ENCODE data around the gene PRDX5.

The PRDX5 gene

DNA sequence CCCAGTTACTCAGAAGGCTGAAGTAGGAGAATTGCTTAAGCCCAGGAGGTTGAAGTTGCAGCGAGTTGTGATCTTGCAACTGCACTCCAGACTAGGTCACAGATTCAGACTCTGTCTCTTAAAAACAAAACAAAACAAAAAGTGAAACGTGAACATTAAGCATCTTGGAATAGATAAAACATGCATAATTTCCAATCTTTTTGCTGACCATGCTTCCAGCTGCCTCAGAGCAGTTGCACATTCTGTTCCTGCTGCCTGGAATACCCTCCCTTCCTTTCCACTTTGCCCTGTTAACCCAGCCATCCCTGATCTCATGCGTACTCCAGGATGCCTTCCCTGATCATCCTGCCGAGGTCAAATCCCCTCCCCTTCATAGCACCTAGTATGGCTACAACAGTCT lies 21.4 kb downstream of the PRDX5 start:
- in situ Hi-C loops (cut with HindIII; ENCODE audit: low pct_ligation_motif_present, low pct_unique_long_range_greater_than_20kb, low sequenced_read_pairs): no loop called here
- no peak for DNase-seq

DNA sequence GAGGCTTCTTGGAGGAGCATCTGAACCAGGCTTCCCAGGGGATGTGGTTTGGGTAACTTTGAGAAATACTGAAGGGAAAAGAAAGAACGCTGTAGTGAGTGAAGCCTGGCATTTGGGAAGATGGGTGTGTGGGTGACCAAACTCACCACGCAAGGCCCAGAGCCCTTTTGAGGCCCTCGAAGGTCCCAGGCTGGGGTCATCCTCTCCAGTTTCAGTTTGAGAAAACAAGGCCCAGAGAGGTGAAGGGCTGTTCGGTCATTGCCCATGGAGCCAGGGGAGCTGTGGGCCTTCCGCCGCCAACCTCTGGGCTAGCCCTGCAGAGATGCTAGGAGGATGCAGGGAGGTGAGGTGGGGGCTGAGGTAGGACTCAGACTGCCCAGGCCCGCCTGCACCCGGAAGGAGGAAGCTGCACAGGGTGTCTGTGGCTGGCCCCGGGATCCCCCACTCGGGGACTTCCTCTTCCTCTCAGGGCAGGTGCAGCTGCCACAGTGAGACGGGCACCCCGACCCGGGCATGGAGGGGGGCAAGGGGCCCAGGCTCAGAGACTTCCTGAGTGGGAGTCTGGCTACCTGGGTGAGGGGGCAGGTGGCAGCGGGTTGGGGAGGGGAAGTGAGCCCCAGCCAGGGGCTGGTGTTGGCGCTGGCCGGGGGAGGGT lies 22.0 kb downstream of the PRDX5 start, which contains the start of gene CCDC88B:
CCDC88B (plus strand) TSS at position 451 of the 655 bp plus-strand sequence; CDS start at position 514, 63 bp downstream.
- in situ Hi-C loops (cut with HindIII; ENCODE audit: low pct_ligation_motif_present, low pct_unique_long_range_greater_than_20kb, low sequenced_read_pairs): no loop called here
- no peak for DNase-seq

DNA sequence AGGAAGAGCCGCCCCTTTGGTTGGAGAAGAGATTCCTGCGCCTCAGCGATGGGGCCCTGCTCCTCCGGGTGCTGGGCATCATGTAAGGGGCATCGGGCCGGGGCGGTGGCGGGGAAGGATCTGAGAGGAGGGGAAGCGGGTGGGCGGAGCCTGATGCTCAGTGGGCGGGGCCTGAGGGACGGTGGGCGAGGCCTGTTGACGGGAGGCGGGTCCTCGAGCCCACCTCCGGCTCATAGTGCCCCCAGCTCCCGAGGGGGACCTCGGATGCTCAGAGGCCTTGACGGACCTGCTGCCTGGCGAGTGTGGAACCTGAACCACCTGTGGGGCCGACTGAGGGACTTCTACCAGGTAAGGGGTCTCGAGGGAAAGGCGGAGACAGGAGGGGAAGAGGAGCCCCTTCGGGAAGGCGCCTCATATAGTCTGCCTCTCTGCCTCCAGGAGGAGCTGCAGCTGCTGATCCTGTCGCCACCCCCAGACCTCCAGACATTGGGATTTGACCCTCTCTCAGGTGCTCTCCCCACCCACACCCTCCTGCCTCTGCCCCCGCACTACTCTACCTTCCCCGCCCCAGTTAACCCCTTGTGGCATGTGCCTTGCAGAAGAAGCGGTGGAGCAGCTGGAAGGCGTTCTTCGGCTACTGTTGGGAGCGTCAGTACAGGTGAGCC lies 22.9 kb downstream of the PRDX5 start:
- DNase-seq: no peak
- in situ Hi-C loops (cut with HindIII; ENCODE audit: low pct_ligation_motif_present, low pct_unique_long_range_greater_than_20kb, low sequenced_read_pairs): no loop called here

DNA sequence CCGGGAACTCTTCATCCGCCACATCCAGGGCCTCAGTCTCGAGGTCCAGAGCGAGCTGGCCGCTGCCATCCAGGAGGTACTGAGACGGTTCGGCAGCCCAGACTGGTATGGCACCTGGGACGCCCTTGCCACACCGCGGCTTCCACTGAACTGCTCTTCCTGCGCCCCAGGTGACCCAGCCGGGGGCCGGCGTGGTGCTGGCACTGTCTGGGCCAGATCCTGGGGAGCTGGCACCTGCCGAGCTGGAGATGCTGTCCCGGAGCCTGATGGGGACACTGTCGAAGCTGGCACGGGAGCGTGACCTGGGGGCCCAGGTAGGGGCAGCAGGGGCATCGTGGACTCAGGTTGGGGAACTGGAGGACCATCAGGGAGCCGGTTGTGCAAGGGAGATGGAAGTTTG lies 23.5 kb downstream of the PRDX5 start:
- no peak for DNase-seq
- in situ Hi-C loops (cut with HindIII; ENCODE audit: low pct_ligation_motif_present, low pct_unique_long_range_greater_than_20kb, low sequenced_read_pairs): no loop called here

DNA sequence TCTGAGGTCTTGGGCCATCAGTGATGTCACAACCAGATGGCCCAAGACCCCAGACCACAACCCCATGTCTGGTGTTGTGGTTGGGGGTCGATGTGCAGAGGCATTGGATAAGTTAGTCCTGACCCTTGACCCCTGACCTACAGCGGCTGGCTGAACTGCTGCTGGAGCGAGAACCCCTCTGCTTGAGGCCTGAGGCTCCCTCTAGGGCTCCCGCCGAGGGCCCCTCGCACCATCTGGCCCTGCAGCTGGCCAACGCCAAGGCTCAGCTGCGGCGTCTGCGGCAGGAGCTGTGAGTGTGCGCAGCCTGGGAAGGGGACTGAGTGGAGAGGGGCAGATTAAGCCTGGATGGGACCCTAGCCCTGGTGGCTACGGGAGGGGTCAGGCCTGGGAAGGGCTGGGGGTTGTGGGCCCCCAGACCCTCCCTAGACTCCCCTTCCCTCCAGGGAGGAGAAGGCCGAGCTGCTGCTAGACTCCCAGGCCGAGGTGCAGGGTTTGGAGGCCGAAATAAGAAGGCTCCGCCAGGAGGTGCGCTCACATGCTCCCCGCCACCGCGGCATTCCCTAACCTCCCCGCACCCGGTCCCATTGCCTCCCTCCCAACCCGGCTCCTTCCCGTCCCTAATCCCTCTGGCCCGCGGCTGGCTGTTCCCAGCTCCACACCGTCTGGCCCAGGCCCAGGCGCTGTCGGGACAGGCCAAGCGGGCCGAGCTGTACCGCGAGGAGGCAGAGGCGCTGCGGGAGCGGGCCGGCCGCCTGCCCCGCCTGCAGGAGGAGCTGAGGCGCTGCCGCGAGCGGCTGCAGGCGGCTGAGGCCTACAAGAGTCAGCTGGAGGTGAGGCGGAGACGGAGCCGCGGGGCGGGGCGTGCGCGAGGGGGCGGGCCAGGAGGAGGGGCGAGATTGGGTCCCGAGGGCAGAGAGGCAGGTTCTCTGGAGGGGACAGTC lies 24.2 kb downstream of the PRDX5 start:
- peak; percentile 85 for DNase-seq
- in situ Hi-C loops (cut with HindIII; ENCODE audit: low pct_ligation_motif_present, low pct_unique_long_range_greater_than_20kb, low sequenced_read_pairs): no loop called here

DNA sequence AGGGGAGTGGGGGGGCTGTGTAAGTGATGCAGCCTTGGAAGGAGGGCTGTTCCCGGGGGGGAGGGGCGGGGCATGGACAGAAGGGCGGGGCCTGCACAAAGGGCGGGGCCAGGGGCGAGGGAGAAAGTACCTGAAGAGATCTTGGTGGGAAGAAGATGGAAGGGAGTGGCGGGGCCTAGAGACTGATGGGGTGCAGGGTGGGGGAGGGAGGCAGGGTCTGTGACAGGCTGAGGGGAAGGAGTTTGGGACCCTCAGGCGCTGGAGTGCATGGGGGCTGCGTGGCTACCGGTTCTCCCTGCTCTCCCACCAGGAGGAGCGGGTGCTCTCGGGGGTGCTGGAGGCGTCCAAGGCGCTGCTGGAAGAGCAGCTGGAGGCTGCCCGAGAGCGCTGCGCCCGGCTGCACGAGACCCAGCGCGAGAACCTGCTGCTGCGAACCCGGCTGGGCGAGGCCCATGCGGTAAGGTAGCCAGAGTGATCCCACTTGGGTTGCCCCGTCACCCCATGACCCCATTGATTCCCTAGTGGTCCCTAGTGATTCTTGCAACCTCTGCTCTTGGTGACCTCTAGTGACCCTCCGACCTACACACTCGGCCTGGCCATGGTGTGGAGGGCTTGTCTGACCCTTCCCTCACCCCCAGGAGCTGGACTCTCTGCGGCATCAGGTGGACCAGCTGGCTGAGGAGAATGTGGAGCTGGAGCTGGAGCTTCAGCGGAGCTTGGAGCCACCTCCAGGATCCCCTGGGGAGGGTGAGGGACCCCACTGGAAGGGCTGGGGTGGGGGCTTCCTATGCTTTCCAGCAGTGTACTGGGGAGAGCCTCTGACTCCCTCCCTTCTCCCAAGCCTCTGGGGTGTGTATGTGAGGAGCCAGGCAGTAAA lies 25.2 kb downstream of the PRDX5 start:
- in situ Hi-C loops (cut with HindIII; ENCODE audit: low pct_ligation_motif_present, low pct_unique_long_range_greater_than_20kb, low sequenced_read_pairs): no loop called here
- DNase-seq: no peak

DNA sequence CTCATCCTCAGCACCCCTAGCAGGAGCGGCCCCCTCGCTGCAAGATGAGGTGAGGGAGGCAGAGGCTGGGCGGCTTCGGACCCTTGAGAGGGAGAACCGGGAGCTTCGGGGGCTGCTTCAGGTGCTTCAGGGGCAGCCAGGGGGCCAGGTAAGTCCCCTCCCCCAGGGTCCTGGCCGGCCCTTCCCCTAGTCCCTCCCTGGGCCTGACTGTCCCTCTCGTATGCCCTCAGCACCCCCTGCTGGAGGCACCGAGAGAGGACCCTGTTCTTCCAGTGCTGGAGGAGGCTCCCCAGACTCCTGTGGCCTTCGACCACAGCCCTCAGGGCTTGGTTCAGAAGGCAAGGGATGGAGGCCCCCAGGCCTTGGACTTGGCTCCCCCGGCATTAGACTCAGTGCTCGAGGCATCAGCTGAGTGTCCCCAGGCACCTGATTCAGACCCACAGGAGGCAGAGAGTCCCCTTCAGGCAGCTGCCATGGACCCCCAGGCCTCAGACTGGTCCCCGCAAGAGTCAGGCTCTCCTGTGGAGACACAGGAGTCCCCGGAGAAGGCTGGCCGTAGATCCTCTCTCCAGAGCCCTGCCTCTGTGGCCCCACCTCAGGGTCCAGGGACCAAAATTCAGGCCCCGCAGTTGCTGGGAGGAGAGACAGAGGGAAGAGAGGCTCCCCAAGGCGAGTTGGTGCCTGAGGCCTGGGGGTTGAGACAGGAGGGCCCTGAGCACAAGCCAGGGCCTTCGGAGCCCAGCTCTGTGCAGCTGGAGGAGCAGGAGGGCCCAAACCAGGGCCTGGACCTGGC lies 26.0 kb downstream of the PRDX5 start:
- DNase-seq: peak; percentile 39
- in situ Hi-C loops (cut with HindIII; ENCODE audit: low pct_ligation_motif_present, low pct_unique_long_range_greater_than_20kb, low sequenced_read_pairs): no loop called here

DNA sequence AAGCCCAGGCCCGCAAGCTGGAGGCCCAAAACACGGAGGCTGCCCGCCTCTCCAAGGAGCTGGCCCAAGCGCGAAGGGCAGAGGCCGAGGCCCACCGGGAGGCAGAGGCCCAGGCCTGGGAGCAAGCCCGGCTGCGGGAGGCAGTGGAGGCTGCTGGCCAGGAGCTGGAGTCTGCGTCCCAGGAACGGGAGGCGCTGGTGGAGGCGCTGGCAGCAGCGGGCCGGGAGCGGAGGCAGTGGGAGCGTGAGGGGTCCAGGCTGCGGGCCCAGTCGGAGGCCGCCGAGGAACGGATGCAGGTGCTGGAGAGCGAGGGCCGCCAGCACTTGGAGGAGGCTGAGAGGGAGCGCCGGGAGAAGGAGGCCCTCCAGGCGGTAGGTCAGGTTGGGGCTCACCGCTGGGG lies 26.9 kb downstream of the PRDX5 start:
- no peak for DNase-seq
- in situ Hi-C loops (cut with HindIII; ENCODE audit: low pct_ligation_motif_present, low pct_unique_long_range_greater_than_20kb, low sequenced_read_pairs): no loop called here

DNA sequence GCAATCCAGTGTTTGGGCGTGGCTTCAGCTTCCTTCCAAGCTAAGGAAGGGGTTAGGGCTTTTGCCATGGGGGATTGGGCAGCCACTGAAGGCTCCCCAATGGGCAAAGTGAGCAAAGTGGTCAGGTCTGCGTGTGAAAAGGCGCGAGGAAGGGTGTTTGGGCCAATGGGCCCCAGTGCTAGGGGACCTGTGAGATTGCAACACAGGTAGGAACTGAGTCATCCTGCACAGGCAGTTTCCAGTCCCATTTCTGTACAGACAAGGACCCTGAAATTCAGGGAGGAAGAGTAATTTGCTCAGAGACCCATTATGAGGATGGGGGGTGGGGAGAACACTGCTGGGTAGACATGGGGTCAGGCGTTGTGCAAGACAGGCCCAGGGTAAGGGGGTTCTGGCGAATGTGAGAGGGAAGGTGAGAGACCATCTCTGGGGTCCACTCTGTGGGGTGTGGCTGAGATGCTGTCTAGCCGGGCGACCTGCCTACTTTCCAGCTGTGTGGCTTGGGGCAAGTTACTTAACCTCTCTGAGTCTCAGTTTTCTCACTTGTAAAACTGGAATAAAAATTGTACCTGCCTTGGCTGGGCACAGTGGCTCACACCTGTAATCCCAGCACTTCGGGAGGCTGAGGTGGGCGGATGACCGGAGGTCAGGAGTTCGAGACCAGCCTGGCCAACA lies 29.4 kb downstream of the PRDX5 start:
- in situ Hi-C loops (cut with HindIII; ENCODE audit: low pct_ligation_motif_present, low pct_unique_long_range_greater_than_20kb, low sequenced_read_pairs): no loop called here
- no peak for DNase-seq

DNA sequence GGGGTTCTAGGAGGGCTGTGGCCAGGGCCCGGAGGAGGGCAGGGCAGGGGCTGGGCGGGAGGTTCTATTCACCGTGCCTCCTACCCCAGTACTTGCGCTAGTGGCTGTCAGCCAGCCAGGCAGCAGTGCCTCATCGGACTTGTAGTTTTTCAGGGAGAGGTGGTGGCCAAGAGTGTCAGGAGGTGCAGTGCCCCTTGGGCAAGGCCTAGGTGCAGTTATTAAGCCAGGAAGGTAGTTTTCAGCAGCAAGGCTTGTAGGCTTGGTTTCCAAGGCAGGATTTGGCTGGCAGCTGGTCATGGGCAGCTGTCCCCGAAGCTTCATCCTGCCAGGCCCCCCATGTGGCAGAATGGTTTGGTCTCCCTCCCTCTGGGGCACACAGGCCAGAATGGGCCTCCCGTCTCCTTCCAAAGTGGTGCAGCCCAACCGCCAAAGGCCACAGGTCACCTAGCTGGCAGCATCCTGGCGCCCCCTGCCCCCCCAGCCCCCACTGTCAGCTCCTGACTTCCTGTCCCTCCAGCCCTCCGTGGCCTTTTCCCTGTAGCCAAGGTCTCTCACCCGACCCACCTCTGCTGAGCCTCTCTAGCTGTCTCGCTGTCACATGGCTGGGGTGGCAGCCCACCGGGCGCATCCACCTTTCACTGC lies 30.6 kb downstream of the PRDX5 start:
- DNase-seq: no peak
- in situ Hi-C loops (cut with HindIII; ENCODE audit: low pct_ligation_motif_present, low pct_unique_long_range_greater_than_20kb, low sequenced_read_pairs): no loop called here

DNA sequence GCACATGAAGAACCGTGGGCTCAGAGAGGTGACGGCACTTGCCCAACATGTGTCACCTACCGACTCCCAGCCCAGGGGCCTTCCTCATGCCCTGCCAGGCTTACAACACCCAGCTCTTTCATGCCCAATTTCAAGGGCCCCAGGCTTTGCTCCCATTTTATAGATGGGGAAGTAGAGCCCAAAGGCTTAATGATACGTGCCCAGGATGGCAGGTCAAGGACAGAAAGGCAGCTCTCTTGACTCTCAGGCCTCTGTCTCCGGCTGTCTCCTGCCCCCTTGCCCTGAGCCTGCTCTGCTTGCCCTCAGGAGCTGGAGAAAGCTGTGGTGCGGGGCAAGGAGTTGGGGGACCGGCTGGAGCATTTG lies 31.1 kb downstream of the PRDX5 start:
- in situ Hi-C loops (cut with HindIII; ENCODE audit: low pct_ligation_motif_present, low pct_unique_long_range_greater_than_20kb, low sequenced_read_pairs): no loop called here
- no peak for DNase-seq

DNA sequence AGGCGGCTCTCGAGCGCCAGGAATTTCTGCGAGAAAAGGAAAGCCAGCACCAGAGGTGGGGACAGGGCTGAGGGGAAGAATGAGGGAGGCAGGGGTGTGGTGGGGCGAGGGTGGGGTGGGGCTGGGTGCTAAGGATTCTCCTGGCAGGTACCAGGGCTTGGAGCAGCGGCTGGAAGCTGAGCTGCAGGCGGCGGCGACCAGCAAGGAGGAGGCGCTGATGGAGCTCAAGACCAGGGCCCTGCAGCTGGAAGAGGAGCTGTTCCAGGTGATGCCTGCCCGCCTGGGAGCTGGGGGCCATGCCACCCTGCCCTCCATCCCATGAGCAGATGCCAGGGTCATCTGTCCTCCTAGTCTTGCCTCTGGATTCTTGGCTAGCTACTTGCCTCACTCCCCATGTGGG lies 31.5 kb downstream of the PRDX5 start:
- in situ Hi-C loops (cut with HindIII; ENCODE audit: low pct_ligation_motif_present, low pct_unique_long_range_greater_than_20kb, low sequenced_read_pairs): no loop called here
- DNase-seq: no peak

DNA sequence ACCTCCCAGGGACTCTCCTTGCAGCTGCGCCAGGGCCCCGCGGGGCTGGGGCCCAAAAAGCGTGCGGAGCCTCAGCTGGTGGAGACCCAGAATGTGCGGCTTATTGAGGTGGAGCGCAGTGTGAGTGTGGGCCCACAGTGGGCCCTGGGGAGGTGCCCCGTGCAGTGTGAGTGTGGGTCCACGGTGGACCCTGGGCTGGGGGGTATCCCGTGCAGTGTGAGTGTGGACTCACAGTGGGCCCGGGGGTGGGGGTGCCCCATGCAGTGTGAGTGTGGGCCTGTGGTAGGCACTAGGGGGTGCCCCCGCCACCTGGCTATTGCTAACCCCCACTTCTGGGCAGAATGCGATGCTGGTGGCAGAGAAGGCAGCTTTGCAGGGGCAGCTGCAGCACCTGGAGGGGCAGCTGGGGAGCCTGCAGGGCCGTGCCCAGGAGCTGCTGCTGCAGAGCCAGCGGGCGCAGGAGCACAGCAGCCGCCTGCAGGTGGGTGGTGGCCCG lies 33.3 kb downstream of the PRDX5 start:
- no peak for DNase-seq
- in situ Hi-C loops (cut with HindIII; ENCODE audit: low pct_ligation_motif_present, low pct_unique_long_range_greater_than_20kb, low sequenced_read_pairs): no loop called here

DNA sequence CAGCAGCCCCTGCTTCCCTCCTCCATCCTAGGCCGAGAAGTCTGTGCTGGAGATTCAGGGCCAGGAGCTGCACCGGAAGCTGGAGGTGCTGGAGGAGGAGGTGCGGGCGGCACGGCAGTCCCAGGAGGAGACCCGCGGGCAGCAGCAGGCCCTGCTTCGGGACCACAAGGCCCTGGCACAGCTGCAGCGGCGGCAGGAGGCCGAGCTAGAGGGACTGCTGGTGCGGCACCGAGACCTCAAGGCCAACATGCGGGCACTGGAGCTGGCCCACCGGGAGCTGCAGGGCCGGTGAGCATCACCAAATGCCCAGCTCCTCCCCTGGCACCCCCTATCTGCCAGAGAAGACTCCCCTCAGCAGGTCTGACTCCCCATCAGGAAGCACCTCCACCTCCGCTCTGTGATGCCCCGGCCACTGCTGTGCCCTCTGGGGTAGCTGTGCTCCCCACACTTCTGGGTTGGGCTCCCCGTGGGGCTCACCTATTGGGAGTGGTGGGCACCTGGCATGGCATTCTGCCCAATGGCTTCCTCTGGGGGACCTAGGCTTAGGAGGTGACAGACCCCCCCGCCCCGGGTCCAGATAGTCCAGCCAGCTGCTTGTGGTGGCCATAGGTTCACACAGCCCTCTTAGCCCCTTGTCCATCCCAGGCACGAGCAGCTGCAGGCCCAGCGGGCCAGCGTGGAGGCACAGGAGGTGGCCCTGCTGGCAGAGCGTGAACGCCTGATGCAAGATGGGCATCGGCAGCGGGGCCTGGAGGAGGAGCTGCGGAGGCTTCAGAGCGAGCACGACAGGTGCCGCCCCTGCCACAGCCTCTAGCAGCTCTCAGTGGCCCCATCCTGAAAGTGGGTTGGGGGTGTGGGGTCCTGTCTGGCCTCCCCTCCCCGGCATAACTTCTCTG lies 34.4 kb downstream of the PRDX5 start:
- in situ Hi-C loops (cut with HindIII; ENCODE audit: low pct_ligation_motif_present, low pct_unique_long_range_greater_than_20kb, low sequenced_read_pairs): no loop called here
- no peak for DNase-seq

DNA sequence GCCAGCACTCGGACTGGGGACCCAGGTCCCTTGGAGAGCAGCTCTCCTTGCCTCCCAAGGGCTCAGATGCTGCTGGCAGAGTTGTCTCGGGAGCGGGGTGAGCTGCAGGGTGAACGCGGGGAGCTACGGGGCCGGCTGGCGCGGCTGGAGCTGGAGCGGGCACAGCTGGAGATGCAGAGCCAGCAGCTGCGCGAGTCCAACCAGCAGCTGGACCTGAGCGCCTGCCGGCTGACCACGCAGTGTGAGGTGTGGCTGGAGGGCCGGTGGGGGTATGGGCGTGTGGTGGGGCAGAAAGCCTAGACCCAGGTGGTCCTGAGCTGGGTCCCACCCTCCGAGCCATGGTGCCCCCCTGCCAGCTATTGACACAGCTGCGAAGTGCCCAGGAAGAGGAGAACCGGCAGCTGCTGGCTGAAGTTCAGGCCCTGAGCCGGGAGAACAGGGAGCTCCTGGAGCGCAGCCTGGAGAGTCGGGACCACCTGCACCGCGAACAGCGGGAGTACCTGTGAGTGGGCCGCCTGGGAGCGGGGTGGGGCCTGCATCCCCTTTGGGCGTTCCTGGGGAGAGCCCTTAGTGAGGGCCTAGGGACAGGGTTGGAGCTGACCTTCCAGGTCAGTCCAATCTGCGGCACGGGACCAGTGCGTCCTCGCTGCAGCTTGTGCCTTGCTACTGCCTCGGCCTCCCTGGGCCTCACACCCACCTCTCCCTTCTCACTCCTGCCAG lies 35.2 kb downstream of the PRDX5 start:
- no peak for DNase-seq
- in situ Hi-C loops (cut with HindIII; ENCODE audit: low pct_ligation_motif_present, low pct_unique_long_range_greater_than_20kb, low sequenced_read_pairs): no loop called here

All from ACHN (cell line).